MM.1S (cell line): ENCODE results near the gene LRMDA.

Source experiments
- DNase-seq: peaks from one replicate; pipeline ENCODE4 v3.0.0-alpha.2; 2015
- H2AFZ ChIP-seq: fragments of 300-600 bp; sonication (generic); 2 replicates; pipeline ENCODE4 v1.6.0; 2016; ENCODE audit warnings: antibody characterized with exemption, low read length
- H3F3A ChIP-seq: fragments of 300-600 bp; sonication (generic); 2 replicates; pipeline ENCODE4 v1.6.1; 2016; ENCODE audit warnings: mild to moderate bottlenecking, antibody characterized with exemption, low read length, moderate library complexity, mixed read lengths; ENCODE audit not compliant: insufficient read depth
- H3K27ac ChIP-seq: fragments of 300-600 bp; sonication (generic); 2 replicates; pipeline ENCODE4 v1.5.1; 2016; ENCODE audit warnings: mild to moderate bottlenecking, low read length
- H3K27me3 ChIP-seq: fragments of 300-600 bp; sonication (generic); replicated peaks from 2 replicates; pipeline ENCODE4 v1.6.0; 2016; ENCODE audit warnings: low read length; ENCODE audit not compliant: insufficient read depth
- H3K36me3 ChIP-seq: fragments of 300-600 bp; sonication (generic); replicated peaks from 2 replicates; pipeline ENCODE4 v1.6.1; 2016; ENCODE audit warnings: mild to moderate bottlenecking, low read length, mixed read lengths; ENCODE audit not compliant: insufficient read depth
- H3K4me1 ChIP-seq: fragments of 300-600 bp; sonication (generic); 2 replicates; pipeline ENCODE4 v1.6.1; 2016; ENCODE audit warnings: low read length, mixed read lengths
- H3K4me2 ChIP-seq: fragments of 300-600 bp; sonication (generic); 2 replicates; pipeline ENCODE4 v1.6.0; 2016; ENCODE audit warnings: low read depth, low read length
- H3K4me3 ChIP-seq: fragments of 300-600 bp; sonication (generic); 2 replicates; pipeline ENCODE4 v1.5.1; 2016; ENCODE audit warnings: low read length, mixed read lengths
- H3K79me2 ChIP-seq: fragments of 300-600 bp; sonication (generic); 2 replicates; pipeline ENCODE4 v1.6.1; 2016; ENCODE audit warnings: mixed run types, low read length, mixed read lengths
- H3K9ac ChIP-seq: fragments of 300-600 bp; sonication (generic); 2 replicates; pipeline ENCODE4 v1.6.1; 2016; ENCODE audit warnings: low read length, mixed read lengths
- H3K9me2 ChIP-seq: fragments of 300-600 bp; sonication (generic); replicated peaks from 2 replicates; pipeline ENCODE4 v1.6.1; 2016; ENCODE audit warnings: mild to moderate bottlenecking, low read length, mixed read lengths; ENCODE audit not compliant: insufficient read depth
- H3K9me3 ChIP-seq: fragments of 300-600 bp; sonication (generic); replicated peaks from 2 replicates; pipeline ENCODE4 v1.6.1; 2016; ENCODE audit warnings: mild to moderate bottlenecking, low read length, mixed read lengths; ENCODE audit not compliant: insufficient read depth
- H4K20me1 ChIP-seq: fragments of 300-600 bp; sonication (generic); 2 replicates; pipeline ENCODE4 v1.6.1; 2016; ENCODE audit warnings: mild to moderate bottlenecking, low read length, moderate library complexity, mixed read lengths; ENCODE audit not compliant: insufficient read depth
- EZH2 ChIP-seq: fragments of 300-600 bp; sonication (generic); optimal IDR thresholded peaks from 2 replicates; pipeline ENCODE3; 2017; ENCODE audit warnings: low read depth, mild to moderate bottlenecking, antibody characterized with exemption, low read length, mixed read lengths
- EZH2phosphoT487 ChIP-seq: fragments of 300-600 bp; sonication (generic); IDR thresholded peaks from 2 replicates; pipeline ENCODE4 v1.6.1; 2018; ENCODE audit warnings: antibody characterized with exemption, low read length
- TF ChIP-seq, protein P1 (sequence below): fragments of 300-600 bp; sonication (generic); IDR thresholded peaks from 2 replicates; pipeline ENCODE4 v1.5.1; 2016; ENCODE audit warnings: antibody characterized with exemption, low read length, mixed read lengths

The LRMDA gene

DNA sequence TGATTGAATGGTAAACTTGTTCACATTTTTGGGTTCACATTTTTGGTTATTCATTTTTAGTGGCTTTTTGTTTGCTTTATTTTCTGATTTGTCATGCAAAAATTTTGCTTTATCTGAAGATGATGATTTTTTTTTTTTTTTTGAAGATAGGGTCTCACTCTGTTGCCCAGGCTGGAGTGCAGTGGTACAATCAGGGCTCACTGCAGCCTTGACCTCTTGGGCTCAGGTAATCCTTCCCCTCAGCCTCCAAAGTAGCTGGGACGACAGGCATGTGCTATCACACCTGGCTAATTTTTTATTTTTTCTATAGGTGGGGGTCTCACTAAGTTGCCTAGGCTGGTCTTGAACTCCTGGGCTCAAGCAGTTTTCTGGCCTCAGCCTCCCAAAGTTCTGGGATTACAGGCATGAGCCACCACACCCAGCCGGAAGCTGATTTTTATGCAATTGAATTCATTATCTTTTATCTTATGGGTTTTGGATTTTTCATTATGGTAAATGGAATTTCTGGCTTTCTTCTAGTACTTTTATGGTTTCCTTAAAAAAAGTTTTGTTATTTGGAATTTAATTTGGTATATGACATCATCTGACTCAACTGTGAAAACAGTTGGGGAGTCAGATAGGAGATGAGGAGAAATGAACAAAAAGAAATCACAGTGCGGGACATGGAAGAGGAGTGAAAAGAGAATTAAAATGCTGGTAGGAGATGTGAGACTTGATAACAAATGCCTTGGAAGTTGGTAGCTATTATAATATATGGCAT, 158.7 kb downstream of the LRMDA start:
- H3K79me2 ChIP-seq: no peaks in the 10 kb centered on the region
- no peaks in the 10 kb centered on the region for H3K36me3 ChIP-seq
- H3K9ac ChIP-seq: no peak overlapping the region
- no peaks in the 10 kb centered on the region for H4K20me1 ChIP-seq
- no peaks in the 10 kb centered on the region for H3K4me1 ChIP-seq
- no peak overlapping the region for H3K4me3 ChIP-seq
- DNase-seq: no peak
- H3K27ac ChIP-seq: no peak overlapping the region
- no peaks in the 10 kb centered on the region for H3K9me3 ChIP-seq
- no peaks in the 10 kb centered on the region for H3F3A ChIP-seq
- no peaks in the 10 kb centered on the region for H3K27me3 ChIP-seq
- no peak overlapping the region for H3K4me2 ChIP-seq
- no peak overlapping the region for H2AFZ ChIP-seq
- no peaks in the 10 kb centered on the region for H3K9me2 ChIP-seq
- TF ChIP-seq EZH2phosphoT487 (no peak), EZH2 (no peak)
- TF ChIP-seq, protein P1, sequence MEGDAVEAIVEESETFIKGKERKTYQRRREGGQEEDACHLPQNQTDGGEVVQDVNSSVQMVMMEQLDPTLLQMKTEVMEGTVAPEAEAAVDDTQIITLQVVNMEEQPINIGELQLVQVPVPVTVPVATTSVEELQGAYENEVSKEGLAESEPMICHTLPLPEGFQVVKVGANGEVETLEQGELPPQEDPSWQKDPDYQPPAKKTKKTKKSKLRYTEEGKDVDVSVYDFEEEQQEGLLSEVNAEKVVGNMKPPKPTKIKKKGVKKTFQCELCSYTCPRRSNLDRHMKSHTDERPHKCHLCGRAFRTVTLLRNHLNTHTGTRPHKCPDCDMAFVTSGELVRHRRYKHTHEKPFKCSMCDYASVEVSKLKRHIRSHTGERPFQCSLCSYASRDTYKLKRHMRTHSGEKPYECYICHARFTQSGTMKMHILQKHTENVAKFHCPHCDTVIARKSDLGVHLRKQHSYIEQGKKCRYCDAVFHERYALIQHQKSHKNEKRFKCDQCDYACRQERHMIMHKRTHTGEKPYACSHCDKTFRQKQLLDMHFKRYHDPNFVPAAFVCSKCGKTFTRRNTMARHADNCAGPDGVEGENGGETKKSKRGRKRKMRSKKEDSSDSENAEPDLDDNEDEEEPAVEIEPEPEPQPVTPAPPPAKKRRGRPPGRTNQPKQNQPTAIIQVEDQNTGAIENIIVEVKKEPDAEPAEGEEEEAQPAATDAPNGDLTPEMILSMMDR: no peak

DNA sequence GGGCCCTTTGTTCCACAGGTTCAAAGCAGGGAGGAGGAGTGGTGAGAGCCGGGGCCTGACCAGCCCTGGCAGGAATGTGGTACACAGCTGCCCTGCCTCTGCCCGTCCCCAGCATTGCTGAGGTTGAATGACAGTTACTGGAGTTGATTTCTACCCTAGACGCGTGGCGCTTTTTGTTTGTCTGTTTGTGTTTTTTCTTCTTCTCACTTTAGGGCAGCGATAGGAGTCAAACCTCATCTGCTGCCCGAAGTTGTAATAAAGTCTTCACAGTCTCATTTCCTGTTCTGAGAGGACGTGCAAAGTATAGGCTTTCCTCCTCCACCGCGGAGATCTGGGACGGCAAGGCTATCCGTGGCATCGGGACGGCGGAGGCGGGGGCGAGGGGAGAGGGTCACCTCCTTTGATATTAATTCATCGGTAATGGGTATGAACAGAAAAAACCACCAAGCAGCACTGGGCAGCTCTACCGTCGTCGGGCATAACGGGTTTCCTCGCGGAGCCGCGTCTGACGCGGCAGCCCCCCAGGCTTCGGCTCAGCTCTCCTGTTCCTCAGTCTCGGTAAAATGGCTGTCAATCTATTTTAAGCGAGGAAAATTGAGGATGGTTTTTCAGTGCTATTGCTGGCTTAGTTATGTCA, 160.8 kb downstream of the LRMDA start:
- Histone ChIP-seq H3K27ac (no peak overlapping the region), H3K9me3 (no peaks in the 10 kb centered on the region), H3K4me2 (no peak overlapping the region), H2AFZ (no peak overlapping the region), H3K79me2 (no peaks in the 10 kb centered on the region), H3K4me3 (no peak overlapping the region), H3K9me2 (no peaks in the 10 kb centered on the region), H3K36me3 (no peaks in the 10 kb centered on the region), H4K20me1 (no peaks in the 10 kb centered on the region), H3K4me1 (no peaks in the 10 kb centered on the region), H3F3A (no peaks in the 10 kb centered on the region), H3K9ac (no peak overlapping the region), H3K27me3 (no peaks in the 10 kb centered on the region)
- no peak for TF ChIP-seq EZH2
- TF ChIP-seq EZH2phosphoT487: no peak
- TF ChIP-seq, protein P1: no peak
- no peak for DNase-seq

GRCh38 chr10:75592791-75593643, 161.6 kb downstream of the LRMDA start:
- no peak overlapping the region for H3K27ac ChIP-seq
- no peak for DNase-seq
- no peaks in the 10 kb centered on the region for H4K20me1 ChIP-seq
- no peaks in the 10 kb centered on the region for H3K9me3 ChIP-seq
- H3K9me2 ChIP-seq: no peaks in the 10 kb centered on the region
- H3K9ac ChIP-seq: no peak overlapping the region
- H3K36me3 ChIP-seq: no peaks in the 10 kb centered on the region
- H3K4me1 ChIP-seq: no peaks in the 10 kb centered on the region
- H3K27me3 ChIP-seq: no peaks in the 10 kb centered on the region
- H3F3A ChIP-seq: no peaks in the 10 kb centered on the region
- H3K4me2 ChIP-seq: no peak overlapping the region
- no peak overlapping the region for H2AFZ ChIP-seq
- H3K4me3 ChIP-seq: no peak overlapping the region
- no peaks in the 10 kb centered on the region for H3K79me2 ChIP-seq
- no peak for TF ChIP-seq EZH2
- TF ChIP-seq, protein P1: no peak
- no peak for TF ChIP-seq EZH2phosphoT487
